Measurements from ENCODE around the gene NME9. TPM values are rescaled to one million over a fixed set of nuclear protein-coding genes. Genes with fewer than 3 reads are reported as not detected.

NME9 gene
- total and polyA plus RNA-seq, 4 donors: 2.8 to 11.4 (median 7.4) TPM

DNA sequence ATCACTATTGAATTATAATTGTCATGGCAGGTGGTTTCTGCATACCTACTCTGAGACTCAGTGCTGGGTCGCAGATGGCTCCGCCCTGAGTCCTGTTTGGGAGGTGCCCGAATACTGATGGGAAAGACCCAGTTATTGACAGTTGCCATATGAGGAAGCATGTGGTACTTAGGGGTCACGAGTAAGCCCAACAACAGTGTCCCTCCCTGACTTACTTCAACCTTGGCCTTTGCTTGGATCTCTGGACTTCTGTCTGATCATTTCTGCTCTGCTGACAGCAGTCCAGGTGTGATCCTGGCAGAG lies 35.6 kb upstream of the NME9 start:
- no peaks in the 10 kb centered on the region for H3K9me3 ChIP-seq (ENCODE audit: control insufficient read depth in 4 of 4, insufficient read depth in 3 of 4, low read length in 3 of 4)
- TF ChIP-seq, protein P1, sequence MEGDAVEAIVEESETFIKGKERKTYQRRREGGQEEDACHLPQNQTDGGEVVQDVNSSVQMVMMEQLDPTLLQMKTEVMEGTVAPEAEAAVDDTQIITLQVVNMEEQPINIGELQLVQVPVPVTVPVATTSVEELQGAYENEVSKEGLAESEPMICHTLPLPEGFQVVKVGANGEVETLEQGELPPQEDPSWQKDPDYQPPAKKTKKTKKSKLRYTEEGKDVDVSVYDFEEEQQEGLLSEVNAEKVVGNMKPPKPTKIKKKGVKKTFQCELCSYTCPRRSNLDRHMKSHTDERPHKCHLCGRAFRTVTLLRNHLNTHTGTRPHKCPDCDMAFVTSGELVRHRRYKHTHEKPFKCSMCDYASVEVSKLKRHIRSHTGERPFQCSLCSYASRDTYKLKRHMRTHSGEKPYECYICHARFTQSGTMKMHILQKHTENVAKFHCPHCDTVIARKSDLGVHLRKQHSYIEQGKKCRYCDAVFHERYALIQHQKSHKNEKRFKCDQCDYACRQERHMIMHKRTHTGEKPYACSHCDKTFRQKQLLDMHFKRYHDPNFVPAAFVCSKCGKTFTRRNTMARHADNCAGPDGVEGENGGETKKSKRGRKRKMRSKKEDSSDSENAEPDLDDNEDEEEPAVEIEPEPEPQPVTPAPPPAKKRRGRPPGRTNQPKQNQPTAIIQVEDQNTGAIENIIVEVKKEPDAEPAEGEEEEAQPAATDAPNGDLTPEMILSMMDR (IDR thresholded peaks at IDR 0.05; ENCODE audit: control extremely low read depth, extremely low read depth): no peak
- no peak for ATAC-seq (ENCODE audit: insufficient read depth, low FRiP score)
- H3K4me1 ChIP-seq (ENCODE audit: control insufficient read depth in 5 of 5, insufficient read depth in 5 of 5, low read length in 5 of 5): peaks cover 0 to 27% (median 13%) of the 10 kb centered on the region in 5 donors
- no peaks in the 10 kb centered on the region for H3K36me3 ChIP-seq (ENCODE audit: control insufficient read depth in 4 of 4, insufficient read depth in 4 of 4, low read length in 4 of 4)
- H3K9ac ChIP-seq (ENCODE audit: insufficient read depth in 1 of 2, low read length in 2 of 2): no peak overlapping the region
- no peak overlapping the region for H3K27ac ChIP-seq (ENCODE audit: low read depth in 1 of 2, low read length in 1 of 2)
- DNase-seq: no peak
- WGBS, 2 donors: 90 to 93% methylated on average over 4 of the region's 4 CpGs
- H3K4me3 ChIP-seq: no peak overlapping the region
- no peaks in the 10 kb centered on the region for H3K27me3 ChIP-seq (ENCODE audit: control insufficient read depth in 3 of 3, insufficient read depth in 3 of 3, low read length in 2 of 3)

DNA sequence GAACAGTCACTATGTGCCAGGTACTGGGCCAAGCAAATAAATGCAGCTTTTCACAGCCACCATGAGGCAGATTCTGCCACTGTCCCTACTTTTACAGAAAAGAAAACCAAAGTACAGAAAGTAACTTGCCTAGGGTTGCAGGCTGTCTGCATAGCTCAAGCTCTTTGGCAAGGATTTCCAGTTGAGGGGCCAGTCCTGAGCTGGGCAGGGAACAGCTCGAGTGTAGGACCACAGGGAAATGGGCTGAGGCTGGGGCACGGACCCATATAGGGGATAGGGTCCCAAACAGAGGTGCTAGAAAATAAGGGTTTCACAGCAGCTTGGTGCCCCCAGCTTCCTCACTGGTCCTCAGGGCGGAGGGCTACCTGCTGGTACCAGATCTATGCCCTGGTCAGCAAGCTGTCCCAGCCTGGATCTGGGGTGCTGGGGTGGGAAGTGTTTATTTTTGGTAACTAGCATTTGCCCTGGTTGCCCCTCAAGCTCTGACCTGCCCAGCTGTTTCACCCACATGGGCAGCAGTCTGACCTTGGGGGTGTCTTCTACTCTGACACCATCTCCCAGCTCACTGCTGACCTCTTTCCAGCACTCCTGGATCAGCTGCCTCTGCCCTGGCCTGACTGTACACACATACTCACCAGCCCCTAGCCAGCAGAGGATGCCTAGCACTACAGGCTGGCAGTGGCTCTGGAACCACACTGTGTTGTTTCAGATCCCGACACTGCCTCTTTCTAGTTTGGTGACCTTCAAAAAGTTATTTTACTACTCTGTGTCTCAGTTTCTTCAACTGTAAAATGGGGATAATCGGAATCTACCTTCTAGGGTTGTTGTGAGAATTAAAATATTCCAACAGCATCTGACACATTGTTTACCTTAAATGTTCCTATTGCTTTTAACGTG lies 35.0 kb upstream of the NME9 start:
- Histone ChIP-seq H3K36me3 (ENCODE audit: control insufficient read depth in 4 of 4, insufficient read depth in 4 of 4, low read length in 4 of 4) (no peaks in the 10 kb centered on the region), H3K4me1 (ENCODE audit: control insufficient read depth in 5 of 5, insufficient read depth in 5 of 5, low read length in 5 of 5) (peaks cover 0 to 26% (median 7%) of the 10 kb centered on the region in 5 donors), H3K4me3 (no peak overlapping the region), H3K27ac (ENCODE audit: low read depth in 1 of 2, low read length in 1 of 2) (peak overlapping the region in 1 of 2 donors; percentile 12), H3K9me3 (ENCODE audit: control insufficient read depth in 4 of 4, insufficient read depth in 3 of 4, low read length in 3 of 4) (no peaks in the 10 kb centered on the region), H3K9ac (ENCODE audit: insufficient read depth in 1 of 2, low read length in 2 of 2) (no peak overlapping the region), H3K27me3 (ENCODE audit: control insufficient read depth in 3 of 3, insufficient read depth in 3 of 3, low read length in 2 of 3) (no peaks in the 10 kb centered on the region)
- ATAC-seq (ENCODE audit: insufficient read depth, low FRiP score): no peak
- TF ChIP-seq, protein P1 (IDR thresholded peaks at IDR 0.05; ENCODE audit: control extremely low read depth, extremely low read depth): no peak
- DNase-seq: no peak
- 86 to 95% methylated on average over 6 of the region's 6 CpGs for WGBS, 2 donors

DNA sequence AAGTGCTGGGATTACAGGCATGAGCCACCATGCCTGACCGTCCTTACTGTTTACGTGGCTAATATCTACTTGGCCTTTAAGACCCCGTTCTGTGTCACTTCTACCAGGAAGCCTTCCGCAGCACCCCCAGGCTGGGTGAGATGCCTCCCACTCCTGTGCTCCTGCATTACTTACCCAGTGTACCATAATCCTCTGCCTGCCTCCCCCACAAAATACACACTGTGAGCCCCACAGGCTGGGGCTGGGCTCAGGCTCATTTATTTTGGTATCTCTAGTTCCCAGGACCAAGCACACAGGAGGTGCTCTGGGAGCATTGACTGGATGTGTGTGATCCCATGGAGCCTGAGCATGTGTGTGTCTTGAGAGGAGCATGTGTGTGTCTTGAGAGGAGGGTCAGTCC lies 33.7 kb upstream of the NME9 start:
- H3K36me3 ChIP-seq (ENCODE audit: control insufficient read depth in 4 of 4, insufficient read depth in 4 of 4, low read length in 4 of 4): no peaks in the 10 kb centered on the region
- no peaks in the 10 kb centered on the region for H3K27me3 ChIP-seq (ENCODE audit: control insufficient read depth in 3 of 3, insufficient read depth in 3 of 3, low read length in 2 of 3)
- H3K4me3 ChIP-seq: no peak overlapping the region
- no peak for DNase-seq
- H3K4me1 ChIP-seq (ENCODE audit: control insufficient read depth in 5 of 5, insufficient read depth in 5 of 5, low read length in 5 of 5): peaks cover 0 to 23% (median 3%) of the 10 kb centered on the region in 5 donors
- H3K27ac ChIP-seq (ENCODE audit: low read depth in 1 of 2, low read length in 1 of 2): no peak overlapping the region
- TF ChIP-seq, protein P1 (IDR thresholded peaks at IDR 0.05; ENCODE audit: control extremely low read depth, extremely low read depth): no peak
- WGBS, 2 donors: 94 to 99% methylated on average over 4 of the region's 4 CpGs
- no peaks in the 10 kb centered on the region for H3K9me3 ChIP-seq (ENCODE audit: control insufficient read depth in 4 of 4, insufficient read depth in 3 of 4, low read length in 3 of 4)
- H3K9ac ChIP-seq (ENCODE audit: insufficient read depth in 1 of 2, low read length in 2 of 2): no peak overlapping the region
- ATAC-seq (ENCODE audit: insufficient read depth, low FRiP score): no peak
